ENCODE measurements around the gene ENPP7.

Gene ENPP7

GRCh38 chr17:79778504-79779083 is 47.9 kb downstream of the ENPP7 start:
- no peak for DNase-seq (ENCODE audit: low spot score)

- peak; percentile 64 for DNase-seq (ENCODE audit: low spot score)
Observed at GRCh38 chr17:79779084-79779529, 48.4 kb downstream of the ENPP7 start.

- no peak for DNase-seq (ENCODE audit: low spot score)
Observed at GRCh38 chr17:79779661-79780365, 49.1 kb downstream of the ENPP7 start.

- DNase-seq (ENCODE audit: low spot score) = no peak
Observed at GRCh38 chr17:79781012-79781650, 50.4 kb downstream of the ENPP7 start.

- DNase-seq (ENCODE audit: low spot score) = no peak
Observed at GRCh38 chr17:79781736-79782575, 51.2 kb downstream of the ENPP7 start.

- no peak for DNase-seq (ENCODE audit: low spot score)
Observed at GRCh38 chr17:79783891-79784290, 53.1 kb downstream of the ENPP7 start.

GRCh38 chr17:79784353-79785016 is 53.7 kb downstream of the ENPP7 start:
- DNase-seq (ENCODE audit: low spot score) = no peak

GRCh38 chr17:79785017-79785899 is 54.5 kb downstream of the ENPP7 start:
- no peak for DNase-seq (ENCODE audit: low spot score)

- no peak for DNase-seq (ENCODE audit: low spot score)
Observed at GRCh38 chr17:79785900-79786810, 55.4 kb downstream of the ENPP7 start.

- DNase-seq (ENCODE audit: low spot score) = no peak
Observed at GRCh38 chr17:79786930-79787643, 56.3 kb downstream of the ENPP7 start.

GRCh38 chr17:79788455-79788854 is 57.7 kb downstream of the ENPP7 start:
- DNase-seq (ENCODE audit: low spot score) = no peak

- DNase-seq (ENCODE audit: low spot score) = no peak
Observed at GRCh38 chr17:79788989-79789942, 58.5 kb downstream of the ENPP7 start.

- DNase-seq (ENCODE audit: low spot score) = no peak
Observed at GRCh38 chr17:79789943-79790804, 59.4 kb downstream of the ENPP7 start.

GRCh38 chr17:79790805-79791734 is 60.3 kb downstream of the ENPP7 start:
- no peak for DNase-seq (ENCODE audit: low spot score)

GRCh38 chr17:79791735-79792161 is 61.0 kb downstream of the ENPP7 start:
- DNase-seq (ENCODE audit: low spot score) = no peak

All from left forelimb (tissue), 1 donor.